ENCODE measurements around the gene RFESD. TPM values are rescaled to one million over a fixed set of nuclear protein-coding genes. Genes with fewer than 3 reads are reported as not detected.
"Not testable (repeated sequence)": the region's sequence is repeated elsewhere in the genome, so short reads cannot be mapped to it uniquely, and the experiment has no call there.

RFESD gene
- total RNA-seq, 1 experiment from 2014 or later: 2.3 TPM

DNA sequence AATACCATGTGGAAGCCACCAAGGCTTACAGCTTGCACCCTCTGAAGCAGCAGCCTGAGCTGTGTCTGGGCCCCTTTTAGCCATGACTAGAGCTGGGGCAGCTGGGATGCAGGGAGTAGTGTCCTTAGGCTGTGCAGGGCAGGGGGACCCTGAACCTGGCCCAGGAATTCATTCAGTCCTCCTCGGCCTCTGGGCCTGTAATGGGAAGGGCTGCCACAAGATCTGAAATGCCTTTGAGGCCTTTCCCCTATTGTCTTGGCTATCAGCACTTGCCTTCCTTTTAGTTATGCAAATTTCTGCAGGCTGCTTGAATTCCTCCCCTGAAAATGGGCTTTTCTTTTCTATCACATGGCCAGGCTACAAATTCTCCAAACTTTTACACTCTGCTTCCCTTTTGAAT lies 17.6 kb upstream of the RFESD start:
- DNase-seq (ENCODE audit: low read depth): no peak

- DNase-seq (ENCODE audit: low read depth): no peak
Measured at GRCh38 chr5:95630394-95630917, 16.1 kb upstream of the RFESD start.

- DNase-seq (ENCODE audit: low read depth): peak; percentile 41
Measured at GRCh38 chr5:95631255-95631958, 15.2 kb upstream of the RFESD start.

DNA sequence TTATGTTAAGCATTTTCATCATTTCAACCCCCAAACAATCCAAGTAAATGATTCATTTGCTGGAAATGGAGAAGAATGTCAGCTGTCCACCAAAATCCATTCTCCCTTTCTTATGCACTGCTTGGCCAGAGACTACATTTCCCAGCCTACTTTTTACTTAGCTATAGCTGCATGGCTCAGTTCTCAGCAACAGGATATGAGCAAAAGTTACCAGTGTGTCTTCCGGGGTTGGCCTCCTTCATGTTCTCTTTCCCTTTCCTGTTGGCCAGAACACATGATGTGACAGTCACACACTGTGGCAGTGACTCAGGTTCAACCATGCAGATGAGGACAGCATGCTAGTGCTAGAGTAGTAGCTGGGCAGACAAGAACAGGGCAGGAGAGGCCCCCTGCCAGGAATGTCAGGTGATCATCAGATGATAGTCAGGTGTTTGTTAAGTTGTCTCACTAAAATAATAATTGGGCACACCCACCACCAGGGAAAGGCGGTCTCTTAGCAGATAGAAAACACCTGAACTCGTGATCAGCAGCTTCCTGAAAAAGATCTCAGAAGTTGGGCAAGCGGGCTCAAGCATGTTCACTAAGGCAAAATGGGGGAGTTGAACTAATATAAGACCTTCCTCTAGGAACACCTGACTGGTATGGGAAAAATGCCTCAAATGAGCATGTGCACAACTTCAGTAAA lies 14.4 kb upstream of the RFESD start:
- peak; percentile 64 for DNase-seq (ENCODE audit: low read depth)

DNA sequence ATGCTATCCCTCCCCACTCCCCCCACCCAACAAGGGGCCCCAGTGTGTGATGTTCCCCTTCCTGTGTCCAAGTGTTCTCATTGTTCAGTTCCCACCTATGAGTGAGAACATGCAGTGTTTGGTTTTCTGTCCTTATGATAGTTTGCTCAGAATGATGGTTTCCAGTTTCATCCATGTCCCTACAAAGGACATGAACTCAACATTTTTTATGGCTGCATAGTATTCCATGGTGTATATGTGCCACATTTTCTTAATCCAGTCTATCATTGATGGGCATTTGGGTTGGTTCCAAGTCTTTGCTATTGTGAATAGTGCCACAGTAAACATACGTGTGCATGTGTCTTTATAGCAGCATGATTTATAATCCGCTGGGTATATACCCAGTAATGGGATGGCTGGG lies 13.6 kb upstream of the RFESD start:
- DNase-seq (ENCODE audit: low read depth): not testable (repeated sequence)

DNA sequence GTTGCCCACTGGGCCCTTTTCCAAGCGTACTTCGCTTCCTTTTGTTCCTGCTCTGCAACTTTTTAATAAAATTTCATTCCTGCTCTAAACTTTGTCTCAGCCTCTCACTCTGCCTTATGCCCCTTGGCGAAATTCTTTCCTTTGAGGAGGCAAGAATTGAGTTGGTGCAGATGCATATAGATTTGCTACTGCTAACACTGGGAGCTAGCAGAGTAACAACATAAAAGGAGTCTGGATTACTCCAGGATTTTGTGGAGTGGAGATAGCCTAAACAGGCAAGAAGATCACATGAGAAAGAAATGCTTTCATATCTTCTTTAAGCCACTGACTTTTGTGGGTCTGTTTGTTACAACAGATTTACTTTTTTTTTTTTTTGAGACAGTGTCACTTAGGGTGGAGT lies 12.9 kb upstream of the RFESD start:
- no peak for DNase-seq (ENCODE audit: low read depth)

DNA sequence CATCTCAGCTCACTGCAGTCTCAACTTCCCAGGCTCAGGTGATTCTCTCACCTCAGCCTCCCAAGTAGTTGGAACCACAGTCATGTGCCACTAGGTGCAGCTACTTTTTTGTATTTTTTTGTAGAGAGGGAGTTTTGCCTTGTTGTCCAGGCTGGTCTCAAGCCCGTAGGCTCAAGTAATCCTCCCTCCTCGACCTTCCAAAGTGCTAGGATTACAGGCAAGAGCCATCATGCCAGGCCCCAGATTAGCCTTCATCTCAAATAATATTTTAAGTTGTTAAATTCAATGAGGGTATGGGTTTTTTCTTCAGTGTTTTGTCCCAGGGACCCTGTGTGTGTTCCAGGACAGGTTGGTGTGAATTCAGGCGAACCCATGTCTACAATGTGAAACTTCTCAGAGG lies 12.5 kb upstream of the RFESD start:
- no peak for DNase-seq (ENCODE audit: low read depth)

GRCh38 chr5:95638632-95639031 lies 7.9 kb upstream of the RFESD start:
- DNase-seq (ENCODE audit: low read depth): no peak

- DNase-seq (ENCODE audit: low read depth): peak; percentile 9
Measured at GRCh38 chr5:95641741-95642220, 4.8 kb upstream of the RFESD start.

DNA sequence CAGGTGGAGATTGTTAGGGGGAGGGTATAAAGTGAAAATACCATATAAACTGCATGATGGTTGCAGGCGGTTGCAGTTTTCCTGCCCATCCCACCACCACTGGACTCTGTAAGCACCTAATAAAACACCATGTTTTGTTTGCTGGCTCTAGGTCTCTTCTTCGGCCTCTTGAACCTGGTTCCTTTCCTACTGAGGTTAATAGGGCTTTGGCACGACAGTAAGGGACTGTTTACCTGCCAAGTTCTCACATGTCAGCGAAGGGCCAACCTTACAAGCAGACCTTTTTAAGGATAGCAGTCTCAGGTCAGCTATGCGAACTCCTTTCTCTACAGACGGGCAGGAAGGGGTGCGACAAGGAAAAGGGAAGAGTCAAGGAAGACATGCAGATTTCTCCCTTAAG lies 3.4 kb upstream of the RFESD start:
- no peak for DNase-seq (ENCODE audit: low read depth)

- peak; percentile 51 for DNase-seq (ENCODE audit: low read depth)
Measured at GRCh38 chr5:95644351-95645042, 2.1 kb upstream of the RFESD start.

DNA sequence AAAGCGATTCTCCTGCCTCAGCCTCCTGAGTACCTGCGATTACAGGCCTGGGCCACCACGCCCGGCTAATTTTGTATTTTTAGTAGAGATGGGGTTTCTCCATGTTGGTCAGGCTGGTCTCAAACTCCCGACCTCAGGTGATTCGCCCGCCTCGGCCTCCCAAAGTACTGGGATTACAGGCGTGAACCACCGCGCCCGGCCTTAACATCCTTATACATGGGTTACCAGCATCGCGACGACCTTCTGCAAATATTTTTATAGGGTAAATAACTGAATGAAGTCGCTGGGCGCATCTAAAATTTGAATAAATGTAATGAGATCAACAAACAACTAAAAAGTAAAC lies 380 bp upstream of the RFESD start:
- DNase-seq (ENCODE audit: low read depth): not testable (repeated sequence)

DNA sequence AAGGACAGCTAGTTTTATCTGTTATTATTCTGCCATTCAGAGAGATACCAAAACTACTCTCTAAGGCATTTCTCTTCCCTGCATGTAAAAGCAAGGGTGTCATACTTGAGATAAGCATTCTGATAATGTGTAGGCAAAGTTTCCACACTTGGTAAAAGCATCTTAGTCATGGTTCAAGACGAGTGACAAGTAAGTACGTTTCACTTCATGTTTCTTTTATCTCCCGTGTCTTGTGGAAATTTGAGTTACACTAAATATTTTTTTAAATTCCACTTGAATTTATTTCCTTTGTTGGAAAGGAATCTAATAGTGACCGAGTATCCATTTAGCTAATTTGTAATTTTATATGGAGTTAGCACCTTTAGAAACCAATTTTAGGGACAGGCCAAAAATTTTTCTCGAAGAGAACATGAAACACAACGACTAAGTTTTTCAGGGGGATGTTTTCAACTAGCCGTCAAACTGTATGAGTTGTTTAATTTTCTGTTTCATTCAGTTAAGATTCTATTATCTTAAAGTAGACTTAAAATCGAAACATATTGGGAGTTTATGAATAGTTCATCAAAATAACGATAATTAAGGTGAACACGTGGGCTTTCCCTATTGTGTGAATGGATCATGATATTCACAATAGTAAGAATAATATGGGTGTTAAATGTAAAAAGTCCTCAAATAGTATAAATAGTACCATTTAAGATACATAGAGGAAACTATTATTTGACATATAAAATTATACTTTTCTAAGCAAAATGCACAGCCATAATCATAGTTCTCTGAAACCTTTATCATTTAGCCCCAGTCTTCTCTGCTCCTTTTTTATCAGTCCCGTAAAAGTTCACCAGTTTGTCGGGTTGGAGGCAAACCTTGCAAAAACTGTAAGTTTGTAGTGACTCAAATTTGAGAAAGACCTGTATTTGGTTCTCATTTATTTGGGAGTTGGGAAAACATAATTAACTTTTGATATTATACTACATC lies 1.6 kb downstream of the RFESD start:
- peak; percentile 10 for DNase-seq (ENCODE audit: low read depth)

DNA sequence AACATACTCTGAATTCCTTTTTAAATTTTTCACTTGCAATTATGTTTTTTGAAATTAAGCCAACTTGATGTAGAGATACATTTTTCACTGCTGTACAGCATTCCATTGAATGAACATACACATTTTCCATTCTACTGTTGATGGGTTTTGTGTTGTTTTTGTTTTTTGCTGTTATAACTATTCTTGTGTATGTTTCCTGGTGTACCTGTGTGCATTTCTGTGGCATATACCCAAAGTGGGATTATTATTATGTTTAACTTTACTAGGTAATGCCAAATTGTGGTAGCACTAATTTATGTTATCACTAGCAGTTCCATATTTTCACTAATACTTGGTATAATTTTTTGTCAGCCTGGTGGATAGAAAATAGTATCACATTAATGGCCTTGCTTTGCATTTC lies 2.7 kb downstream of the RFESD start:
- no peak for DNase-seq (ENCODE audit: low read depth)

- no peak for DNase-seq (ENCODE audit: low read depth)
Measured at GRCh38 chr5:95649842-95650620, 3.5 kb downstream of the RFESD start.

DNA sequence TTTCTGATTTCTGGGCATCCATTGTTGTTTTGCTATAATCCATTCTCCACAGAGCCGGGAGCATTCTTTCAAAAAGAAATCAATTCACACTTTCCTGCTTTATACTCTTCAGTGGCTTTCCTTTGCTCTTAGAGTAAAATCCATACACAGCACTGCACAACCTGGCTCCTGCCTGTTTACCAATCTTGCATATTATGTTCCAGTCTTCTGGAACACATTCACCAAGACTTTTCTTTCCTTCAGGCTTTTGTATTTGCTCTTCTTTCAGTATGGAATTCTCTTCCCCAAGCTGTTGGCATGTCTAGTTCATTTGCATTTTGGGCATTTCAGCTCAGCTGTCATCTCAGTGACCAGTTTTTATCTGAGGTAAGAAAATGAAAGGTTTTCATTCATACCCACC lies 6.3 kb downstream of the RFESD start:
- no peak for DNase-seq (ENCODE audit: low read depth)

- DNase-seq (ENCODE audit: low read depth): no peak
Measured at GRCh38 chr5:95654196-95654595, 7.6 kb downstream of the RFESD start.

GRCh38 chr5:95655575-95655974 lies 9.0 kb downstream of the RFESD start:
- DNase-seq (ENCODE audit: low read depth): no peak

DNA sequence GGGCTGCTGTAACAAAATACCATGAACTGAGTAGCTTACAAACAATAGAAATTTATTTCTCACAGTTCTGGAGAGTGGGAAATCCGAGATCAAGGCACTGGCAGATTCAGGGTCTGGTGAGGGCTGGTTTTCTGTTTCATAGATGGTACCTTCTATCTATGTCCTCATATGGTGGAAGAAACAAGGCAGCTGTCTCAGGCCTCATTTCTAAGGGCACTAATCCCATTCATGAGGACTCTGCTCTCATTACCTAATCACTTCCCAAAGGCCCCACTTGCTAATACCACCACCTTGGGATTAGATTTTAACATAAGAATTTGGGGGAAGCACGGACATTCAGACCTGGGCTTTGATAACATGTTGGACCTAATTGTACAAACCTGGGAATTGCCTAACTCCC lies 13.5 kb downstream of the RFESD start:
- DNase-seq (ENCODE audit: low read depth): no peak

DNA sequence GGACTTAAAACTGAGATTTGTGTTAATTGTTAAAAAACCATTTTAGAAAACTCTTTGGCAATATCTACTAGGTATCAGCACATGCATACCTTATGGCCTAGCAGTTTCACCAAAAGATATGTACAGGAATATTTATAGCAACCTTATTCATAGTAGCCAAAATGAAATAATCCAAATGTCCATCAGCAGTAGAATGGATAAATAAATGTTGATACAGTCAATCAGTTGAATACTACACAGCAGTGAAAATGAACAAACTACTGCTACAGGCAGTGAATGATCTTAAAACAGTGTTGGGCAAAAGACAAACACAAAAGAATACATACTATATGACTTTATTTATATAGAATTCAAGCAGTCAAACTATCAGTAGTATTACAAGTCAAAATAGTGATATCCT lies 16.4 kb downstream of the RFESD start:
- DNase-seq (ENCODE audit: low read depth): no peak
